ENCODE results near the gene DHX8. TPM values are rescaled to one million over a fixed set of nuclear protein-coding genes. Genes with fewer than 3 reads are reported as not detected.

DHX8 gene
- total RNA-seq, 1 experiment from 2014 or later = 94.8 TPM

DNA sequence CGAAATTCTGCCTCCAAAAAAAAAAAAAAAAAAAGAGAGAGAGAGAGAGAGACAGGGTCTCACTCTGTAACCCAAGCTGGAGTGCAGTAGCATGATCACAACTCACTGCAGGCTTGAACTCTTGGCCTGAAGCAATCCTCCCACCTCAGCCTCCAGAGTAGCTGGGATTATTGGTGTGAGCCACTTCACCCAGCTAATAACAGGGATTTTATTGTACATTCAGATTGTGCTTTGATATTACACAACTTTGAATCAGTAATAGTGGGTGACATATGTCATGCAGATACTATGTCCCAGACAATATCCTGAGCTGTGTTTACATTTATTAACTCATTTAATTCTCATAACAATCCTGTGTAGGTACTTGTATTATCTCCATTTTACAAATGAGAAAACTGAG lies 19.7 kb upstream of the DHX8 start:
- Mint-ChIP-seq H3K36me3 (ENCODE audit: insufficient read depth, unreplicated experiment) (no peaks in the 10 kb centered on the region), H3K4me1 (ENCODE audit: low read depth, unreplicated experiment) (peaks cover 17% of the 10 kb centered on the region), H3K27me3 (ENCODE audit: unreplicated experiment) (no peaks in the 10 kb centered on the region), H3K27ac (ENCODE audit: unreplicated experiment) (no peak overlapping the region), H3K4me3 (ENCODE audit: low read depth, unreplicated experiment) (no peak overlapping the region), H3K9me3 (ENCODE audit: low read depth, unreplicated experiment) (no peaks in the 10 kb centered on the region)
- intact Hi-C loops (cut with micrococcal nuclease; ENCODE audit: unreplicated experiment) = no loop called here
- CTCF ChIA-PET = interaction anchor here (0.7 kb wide), 2 partner anchors 20 to 276 kb away, joined by 3 to 8 read pairs; partner anchors contain the start of gene DHX8
- TF ChIP-seq, protein P1, sequence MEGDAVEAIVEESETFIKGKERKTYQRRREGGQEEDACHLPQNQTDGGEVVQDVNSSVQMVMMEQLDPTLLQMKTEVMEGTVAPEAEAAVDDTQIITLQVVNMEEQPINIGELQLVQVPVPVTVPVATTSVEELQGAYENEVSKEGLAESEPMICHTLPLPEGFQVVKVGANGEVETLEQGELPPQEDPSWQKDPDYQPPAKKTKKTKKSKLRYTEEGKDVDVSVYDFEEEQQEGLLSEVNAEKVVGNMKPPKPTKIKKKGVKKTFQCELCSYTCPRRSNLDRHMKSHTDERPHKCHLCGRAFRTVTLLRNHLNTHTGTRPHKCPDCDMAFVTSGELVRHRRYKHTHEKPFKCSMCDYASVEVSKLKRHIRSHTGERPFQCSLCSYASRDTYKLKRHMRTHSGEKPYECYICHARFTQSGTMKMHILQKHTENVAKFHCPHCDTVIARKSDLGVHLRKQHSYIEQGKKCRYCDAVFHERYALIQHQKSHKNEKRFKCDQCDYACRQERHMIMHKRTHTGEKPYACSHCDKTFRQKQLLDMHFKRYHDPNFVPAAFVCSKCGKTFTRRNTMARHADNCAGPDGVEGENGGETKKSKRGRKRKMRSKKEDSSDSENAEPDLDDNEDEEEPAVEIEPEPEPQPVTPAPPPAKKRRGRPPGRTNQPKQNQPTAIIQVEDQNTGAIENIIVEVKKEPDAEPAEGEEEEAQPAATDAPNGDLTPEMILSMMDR (IDR thresholded peaks at IDR 0.05; ENCODE audit: unreplicated experiment) = no peak
- no TSS peak for BruUV-seq (replicated peaks)
- DNase-seq = no peak

- Mint-ChIP-seq H3K36me3 (ENCODE audit: insufficient read depth, unreplicated experiment) (no peaks in the 10 kb centered on the region), H3K9me3 (ENCODE audit: low read depth, unreplicated experiment) (no peaks in the 10 kb centered on the region), H3K27me3 (ENCODE audit: unreplicated experiment) (no peaks in the 10 kb centered on the region), H3K27ac (ENCODE audit: unreplicated experiment) (no peak overlapping the region), H3K4me3 (ENCODE audit: low read depth, unreplicated experiment) (no peak overlapping the region), H3K4me1 (ENCODE audit: low read depth, unreplicated experiment) (peaks cover 22% of the 10 kb centered on the region)
- intact Hi-C loops (cut with micrococcal nuclease; ENCODE audit: unreplicated experiment) = loop anchor here (5.0 kb wide), 1 partner anchor 43 kb away; no protein-coding TSS in a partner anchor
- DNase-seq = no peak
- BruUV-seq (replicated peaks) = no TSS peak
- TF ChIP-seq, protein P1 (IDR thresholded peaks at IDR 0.05; ENCODE audit: unreplicated experiment) = no peak
- CTCF ChIA-PET = interaction anchor here (0.8 kb wide), 1 partner anchor 58 kb away, joined by 5 read pairs; no protein-coding TSS in a partner anchor
Observed at GRCh38 chr17:43465049-43465448, 18.7 kb upstream of the DHX8 start.

DNA sequence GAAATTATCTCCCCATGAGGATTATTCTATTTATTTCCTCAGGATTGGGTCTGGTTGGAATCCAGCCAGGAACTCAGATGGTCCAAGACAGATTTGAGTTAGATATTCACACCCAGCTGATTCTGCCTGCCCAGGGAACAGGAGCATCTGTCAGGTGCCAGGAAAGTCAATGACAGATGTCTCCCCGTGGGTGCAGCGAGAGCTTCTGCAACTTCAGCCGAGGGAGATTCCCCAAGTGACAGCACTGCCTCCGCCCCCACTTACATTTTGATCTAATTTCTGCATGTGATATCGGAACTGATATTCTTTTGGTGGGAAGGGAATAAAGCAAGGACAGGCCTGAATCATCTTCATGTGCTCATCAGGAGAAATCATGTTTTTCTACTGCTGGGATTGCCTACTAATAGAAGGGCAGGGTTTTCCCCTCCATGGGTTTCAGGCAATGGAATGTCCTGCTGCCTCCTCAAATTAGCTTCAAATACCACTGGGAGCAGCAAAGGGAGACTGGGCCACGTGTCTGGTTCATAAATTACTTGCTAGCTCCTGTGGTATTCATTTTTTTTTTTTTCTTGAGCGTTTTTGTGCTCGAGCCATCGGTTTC lies 15.7 kb upstream of the DHX8 start:
- CTCF ChIA-PET = interaction anchor here (0.6 to 1.9 kb wide), 6 partner anchors 10 to 129 kb away, joined by 3 to 8 read pairs (median 6); partner anchors contain the start of gene DHX8
- intact Hi-C loops (cut with micrococcal nuclease; ENCODE audit: unreplicated experiment) = loop anchor here (5.0 kb wide), 1 partner anchor 46 kb away; no protein-coding TSS in a partner anchor
- TF ChIP-seq, protein P1 (IDR thresholded peaks at IDR 0.05; ENCODE audit: unreplicated experiment) = no peak
- Mint-ChIP-seq H3K9me3 (ENCODE audit: low read depth, unreplicated experiment) (no peaks in the 10 kb centered on the region), H3K27ac (ENCODE audit: unreplicated experiment) (no peak overlapping the region), H3K36me3 (ENCODE audit: insufficient read depth, unreplicated experiment) (no peaks in the 10 kb centered on the region), H3K4me3 (ENCODE audit: low read depth, unreplicated experiment) (no peak overlapping the region), H3K4me1 (ENCODE audit: low read depth, unreplicated experiment) (peaks cover 22% of the 10 kb centered on the region), H3K27me3 (ENCODE audit: unreplicated experiment) (no peaks in the 10 kb centered on the region)
- no peak for DNase-seq
- no TSS peak for BruUV-seq (replicated peaks)

- TF ChIP-seq, protein P1 (IDR thresholded peaks at IDR 0.05; ENCODE audit: unreplicated experiment) = no peak
- Mint-ChIP-seq H3K27ac (ENCODE audit: unreplicated experiment) (no peak overlapping the region), H3K4me3 (ENCODE audit: low read depth, unreplicated experiment) (no peak overlapping the region), H3K9me3 (ENCODE audit: low read depth, unreplicated experiment) (no peaks in the 10 kb centered on the region), H3K27me3 (ENCODE audit: unreplicated experiment) (no peaks in the 10 kb centered on the region), H3K4me1 (ENCODE audit: low read depth, unreplicated experiment) (peaks cover 22% of the 10 kb centered on the region), H3K36me3 (ENCODE audit: insufficient read depth, unreplicated experiment) (no peaks in the 10 kb centered on the region)
- peak; percentile 26 for DNase-seq
- CTCF ChIA-PET = interaction anchor here (0.6 to 1.9 kb wide), 6 partner anchors 11 to 130 kb away, joined by 3 to 8 read pairs (median 6); partner anchors contain the start of genes ARL4D and DHX8
- BruUV-seq (replicated peaks) = no TSS peak
- intact Hi-C loops (cut with micrococcal nuclease; ENCODE audit: unreplicated experiment) = loop anchor here (5.0 kb wide), 1 partner anchor 46 kb away; no protein-coding TSS in a partner anchor
Observed at GRCh38 chr17:43468691-43469139, 15.1 kb upstream of the DHX8 start.

Data from Calu3 (cell line).